Neural cell (in vitro differentiated cells): ENCODE measurements around the gene GOLGA2.

ENCODE experiments used
- EZH2 ChIP-seq: fragments of 200-600, 300-800 bp; shearing (Covaris generic), sonication (generic); IDR thresholded peaks from 2 replicates; pipeline ENCODE4 v1.6.1; 2014; ENCODE audit warnings: antibody characterized with exemption, low read length, borderline replicate concordance, mild to moderate bottlenecking; ENCODE audit not compliant: insufficient read depth, poor library complexity, severe bottlenecking
- RAD21 ChIP-seq: fragments of 450-650 bp; conservative IDR thresholded peaks from 2 replicates; pipeline ENCODE4 v1.6.1; 2014; ENCODE audit warnings: antibody characterized with exemption, mild to moderate bottlenecking, moderate library complexity
- TF ChIP-seq, protein P1 (sequence below): fragments of 450-650 bp; IDR thresholded peaks from 2 replicates; pipeline ENCODE4 v1.5.1; 2014; ENCODE audit warnings: antibody characterized with exemption, mild to moderate bottlenecking, moderate library complexity; ENCODE audit not compliant: poor library complexity, severe bottlenecking

DNA sequence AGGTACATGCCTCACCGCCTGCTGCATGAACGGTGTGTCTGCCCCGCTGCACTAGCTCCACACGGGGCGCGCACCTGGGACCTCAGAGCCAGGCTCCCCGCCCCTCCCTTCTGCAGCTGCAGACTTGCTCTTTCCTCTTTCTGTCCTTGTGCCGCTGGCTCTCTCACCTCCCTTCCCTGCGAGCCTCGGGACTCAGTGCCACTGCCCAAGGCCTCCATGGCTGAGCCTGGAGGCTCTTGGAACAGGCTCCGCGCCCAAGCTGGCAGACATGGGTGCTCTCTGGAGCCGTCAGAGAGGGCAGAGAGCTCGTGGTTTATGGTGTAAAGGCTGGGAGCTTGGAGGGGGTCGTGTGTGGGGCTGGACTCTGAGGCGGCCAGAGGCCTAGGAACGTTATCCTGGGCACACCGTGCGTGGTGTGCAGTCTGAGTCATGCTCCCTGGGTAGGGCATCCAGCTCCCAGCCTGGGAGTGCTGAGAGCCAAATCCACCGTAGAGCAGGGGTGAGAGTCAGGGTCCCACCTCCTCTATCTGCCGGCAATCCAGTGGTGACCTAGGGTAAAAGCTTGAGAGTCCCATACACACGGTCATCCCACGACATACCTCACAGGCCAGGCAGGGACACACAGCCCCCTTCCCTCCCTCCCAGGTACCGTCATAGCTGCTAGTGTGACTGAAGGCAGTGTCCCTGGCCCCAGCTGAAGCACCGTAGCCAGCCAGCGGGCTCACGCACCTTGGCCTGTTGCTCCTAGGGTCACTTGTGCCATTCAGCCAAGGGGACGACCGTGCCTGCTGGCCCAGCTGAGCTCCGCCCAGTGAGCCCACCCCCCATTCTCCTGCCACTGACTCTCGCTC is 22.4 kb downstream of the GOLGA2 start:
- TF ChIP-seq, protein P1, sequence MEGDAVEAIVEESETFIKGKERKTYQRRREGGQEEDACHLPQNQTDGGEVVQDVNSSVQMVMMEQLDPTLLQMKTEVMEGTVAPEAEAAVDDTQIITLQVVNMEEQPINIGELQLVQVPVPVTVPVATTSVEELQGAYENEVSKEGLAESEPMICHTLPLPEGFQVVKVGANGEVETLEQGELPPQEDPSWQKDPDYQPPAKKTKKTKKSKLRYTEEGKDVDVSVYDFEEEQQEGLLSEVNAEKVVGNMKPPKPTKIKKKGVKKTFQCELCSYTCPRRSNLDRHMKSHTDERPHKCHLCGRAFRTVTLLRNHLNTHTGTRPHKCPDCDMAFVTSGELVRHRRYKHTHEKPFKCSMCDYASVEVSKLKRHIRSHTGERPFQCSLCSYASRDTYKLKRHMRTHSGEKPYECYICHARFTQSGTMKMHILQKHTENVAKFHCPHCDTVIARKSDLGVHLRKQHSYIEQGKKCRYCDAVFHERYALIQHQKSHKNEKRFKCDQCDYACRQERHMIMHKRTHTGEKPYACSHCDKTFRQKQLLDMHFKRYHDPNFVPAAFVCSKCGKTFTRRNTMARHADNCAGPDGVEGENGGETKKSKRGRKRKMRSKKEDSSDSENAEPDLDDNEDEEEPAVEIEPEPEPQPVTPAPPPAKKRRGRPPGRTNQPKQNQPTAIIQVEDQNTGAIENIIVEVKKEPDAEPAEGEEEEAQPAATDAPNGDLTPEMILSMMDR: no peak
- TF ChIP-seq EZH2 (no peak), RAD21 (no peak)
